OCI-M2 (cell line): Measurements from ENCODE around the gene RRAGA.
"Not testable (repeated sequence)": the region's sequence is repeated elsewhere in the genome, so short reads cannot be mapped to it uniquely, and the experiment has no call there.

Experiments
- DNase-seq: peaks from one replicate; lab custom pipeline; 2025; ENCODE audit not compliant: unreplicated experiment; lab: John Stamatoyannopoulos, UW

The RRAGA gene

GRCh38 chr9:19074836-19075235, 25.6 kb downstream of the RRAGA start:
- DNase-seq: no peak

DNA sequence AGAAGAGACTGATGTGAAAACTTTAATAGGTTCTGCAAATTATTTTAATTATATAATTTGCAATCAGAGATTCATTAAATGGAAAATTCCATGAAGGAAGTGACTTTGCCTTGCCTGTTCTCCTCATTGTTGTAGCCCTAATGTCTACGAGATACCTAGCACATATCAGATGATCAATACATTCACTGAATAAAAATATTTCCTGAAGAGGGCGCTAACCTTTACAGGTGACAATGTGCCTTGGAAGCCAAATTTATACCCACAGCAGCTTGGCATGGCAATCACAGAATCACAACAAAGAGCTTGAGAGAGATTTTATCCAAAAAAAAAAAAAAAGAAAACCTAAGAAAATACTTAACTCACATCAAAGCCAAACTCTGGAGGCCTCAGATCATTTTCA, 36.1 kb downstream of the RRAGA start:
- no peak for DNase-seq

DNA sequence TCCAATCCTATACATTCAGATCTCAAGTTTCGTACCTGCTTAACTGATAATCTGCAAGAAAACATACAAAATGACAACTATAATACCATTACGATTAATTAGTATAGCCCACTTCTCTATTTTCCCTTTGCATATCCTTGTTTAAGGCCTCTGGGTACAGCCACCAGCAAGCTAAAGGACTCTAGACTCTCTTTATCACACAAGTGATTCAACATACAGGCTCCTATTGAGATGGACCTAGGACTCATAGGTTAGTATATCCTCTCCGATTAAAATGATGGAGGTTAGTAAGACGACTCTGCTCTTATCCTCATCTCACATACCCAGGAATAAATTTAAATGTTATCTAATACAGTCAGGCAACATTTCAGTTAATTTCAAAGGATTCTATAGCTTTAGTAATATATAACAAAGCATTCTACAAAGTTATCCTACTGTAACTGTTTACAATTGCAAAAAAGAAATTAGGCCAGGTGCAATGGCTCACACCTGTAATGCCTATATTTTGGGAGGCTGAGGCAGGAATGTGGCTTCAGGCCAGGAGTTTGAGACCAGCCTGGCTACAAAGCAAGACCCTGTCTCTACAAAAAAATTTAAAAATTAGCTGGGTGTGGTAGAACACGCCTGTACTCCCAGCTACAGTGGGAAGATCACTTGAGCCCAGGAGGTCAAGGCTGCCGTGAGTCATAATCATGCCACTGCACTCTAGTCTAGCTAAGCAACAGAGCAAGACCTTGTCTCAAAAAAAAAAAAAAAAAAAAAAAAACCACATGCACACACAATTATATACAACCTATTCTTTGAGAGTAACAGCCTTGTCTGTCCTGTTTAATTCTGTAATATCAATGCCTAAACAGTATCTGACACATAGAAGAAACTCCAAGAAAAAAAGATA, 38.1 kb downstream of the RRAGA start:
- DNase-seq: no peak

DNA sequence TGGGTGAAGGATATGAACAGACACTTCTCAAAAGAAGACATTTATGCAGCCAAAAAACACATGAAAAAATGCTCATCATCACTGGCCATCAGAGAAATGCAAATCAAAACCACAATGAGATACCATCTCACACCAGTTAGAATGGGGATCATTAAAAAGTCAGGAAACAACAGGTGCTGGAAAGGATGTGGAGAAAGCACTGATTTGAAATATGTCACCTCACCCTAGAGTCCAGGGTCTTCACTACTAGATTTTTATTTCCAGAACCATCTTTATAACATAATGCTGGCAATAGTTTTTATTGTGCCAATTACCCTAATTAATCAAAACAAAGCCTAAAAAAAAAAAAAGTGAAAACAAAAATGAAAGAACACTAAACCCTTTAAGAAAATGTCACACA, 48.2 kb downstream of the RRAGA start:
- not testable (repeated sequence) for DNase-seq
